ENCODE measurements around the gene MTA3. TPM values are rescaled to one million over a fixed set of nuclear protein-coding genes. Genes with fewer than 3 reads are reported as not detected.

MTA3 gene
- total and polyA plus RNA-seq, 2 donors (not counting 3 experiments of a cell fraction or from before 2014, with no cell fraction given), result 36.3 to 53.3 TPM

- no peak within 1 kb of the TSS for H3K4me2 ChIP-seq (ENCODE audit: insufficient read depth, low read length)
- no TSS peak for BruUV-seq (replicated peaks)
- DNase-seq (ENCODE audit: low read depth, low spot score), result no peak
- no peaks in the 10 kb centered on the region for H4K20me1 ChIP-seq (replicated peaks; ENCODE audit: control insufficient read depth, extremely low read depth, insufficient read depth, low read length)
- dilution Hi-C loops (cut with MboI; ENCODE audit: extremely low pct_ligation_motif_present, low sequenced_read_pairs), result no loop called here
- H3K4me1 ChIP-seq (ENCODE audit: control insufficient read depth, extremely low read depth, insufficient read depth, low read length), result no peaks in the 10 kb centered on the region
- intact Hi-C loops (cut with micrococcal nuclease), result no loop called here
- H2AFZ ChIP-seq (ENCODE audit: low read depth, low read length), result no peak within 1 kb of the TSS
- no peak within 1 kb of the TSS for H3K4me3 ChIP-seq (replicated peaks in 1 of 3; ENCODE audit: insufficient read depth in 1 of 3, low read depth in 1 of 3, low read length in 3 of 3)
- CTCF ChIA-PET, result no interaction called here
- no peaks in the 10 kb centered on the region for H3K9me3 ChIP-seq (replicated peaks; ENCODE audit: control insufficient read depth, insufficient read depth, low read length)
- POLR2A ChIA-PET, result no interaction called here
- H3K9ac ChIP-seq (replicated peaks; ENCODE audit: extremely low read depth, insufficient read depth, low read length), result no peak within 1 kb of the TSS
- H3K27me3 ChIP-seq (ENCODE audit: control insufficient read depth in 2 of 2, insufficient read depth in 2 of 2, low read length in 2 of 2), result no peaks in the 10 kb centered on the region
- TF ChIP-seq GATA2 (IDR thresholded peaks at IDR 0.05; ENCODE audit: insufficient read depth, insufficient read length, low read depth, low read length), result no peak
- no peak for TF ChIP-seq POLR2AphosphoS5 (IDR thresholded peaks at IDR 0.05; ENCODE audit: insufficient read depth, low read depth, low read length)
- TF ChIP-seq POLR2A (IDR thresholded peaks at IDR 0.05; ENCODE audit: low read depth, low read length), result no peak
- TF ChIP-seq EZH2 (IDR thresholded peaks at IDR 0.05; ENCODE audit: borderline replicate concordance, low read depth, low read length, severe bottlenecking), result no peak
- no peak for TF ChIP-seq MYC (IDR thresholded peaks at IDR 0.05; ENCODE audit: low read depth, low read length)
- TF ChIP-seq MAX (IDR thresholded peaks at IDR 0.05; ENCODE audit: insufficient read depth, insufficient read length), result no peak
- TF ChIP-seq JUN (IDR thresholded peaks at IDR 0.05; ENCODE audit: borderline replicate concordance, insufficient read depth, insufficient read length, low read depth), result no peak
- no peak for TF ChIP-seq CTCF (IDR thresholded peaks at IDR 0.05; ENCODE audit: extremely low read depth in 1 of 2, insufficient read depth in 1 of 2, low read depth in 1 of 2, low read length in 2 of 2)
- no peak for TF ChIP-seq FOS (IDR thresholded peaks at IDR 0.05; ENCODE audit: borderline replicate concordance, insufficient read depth, low read length)
- H3K79me2 ChIP-seq (ENCODE audit: control insufficient read depth, insufficient read depth, low read length), result no peaks in the 10 kb centered on the region
- peaks cover 0 to 1% of the 10 kb centered on the region in 2 experiments for H3K36me3 ChIP-seq (ENCODE audit: control insufficient read depth in 2 of 2, extremely low read depth in 1 of 2, insufficient read depth in 2 of 2, low read length in 2 of 2)
- FAIRE-seq, result no peak
- H3K27ac ChIP-seq (ENCODE audit: insufficient read depth, low read depth, low read length), result no peak within 1 kb of the TSS
- no peaks in the 10 kb centered on the region for H3K9me1 ChIP-seq (replicated peaks; ENCODE audit: control insufficient read depth, extremely low read depth, insufficient read depth, low read length)
These were observed 195.7 kb downstream of the MTA3 start, which contains the start of gene OXER1 for GRCh38 chr2:42764096-42764495. Gene OXER1 (minus strand): TSS chr2:42764135. CDS start chr2:42764062, 73 bp downstream.

Measured in endothelial cell of umbilical vein (primary cell).